C4-2B (cell line): ENCODE results near the gene NMUR1.

Experiments
- H3K27ac ChIP-seq: fragments of 450-650 bp; 2 replicates; pipeline ENCODE4 v1.5.1; 2017
- CTCF ChIP-seq: fragments of 450-650 bp; conservative IDR thresholded peaks from 2 replicates; pipeline ENCODE4 v1.5.1; 2017; ENCODE audit warnings: mild to moderate bottlenecking
- ZFX ChIP-seq: fragments of 450-650 bp; IDR thresholded peaks from 2 replicates; pipeline ENCODE4 v1.6.1; 2017

NMUR1 gene

DNA sequence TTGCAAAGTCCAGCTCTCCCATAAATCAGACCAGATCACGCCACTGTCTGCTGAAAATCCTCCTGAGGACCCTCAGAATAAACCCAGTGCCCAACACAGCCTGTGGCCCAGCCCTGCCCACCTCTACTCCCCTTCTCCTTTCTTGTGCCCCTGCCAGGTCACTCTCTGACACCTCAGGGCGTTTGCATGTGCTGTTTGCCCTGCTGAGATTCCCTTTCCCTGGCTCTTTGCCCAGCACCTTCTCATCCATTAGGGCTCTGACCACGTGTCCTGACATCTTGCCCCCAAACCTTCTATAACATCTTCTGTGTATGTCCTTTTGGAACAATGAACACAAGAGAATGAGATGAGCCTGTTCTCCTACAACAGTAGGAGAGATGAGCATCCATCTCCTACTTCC lies 18.5 kb upstream of the NMUR1 start:
- no peak for TF ChIP-seq CTCF
- no peak for TF ChIP-seq ZFX
- H3K27ac ChIP-seq = no peak overlapping the region

GRCh38 chr2:231547315-231548110 lies 17.3 kb upstream of the NMUR1 start:
- TF ChIP-seq ZFX (no peak), CTCF (no peak)

GRCh38 chr2:231546014-231546715 lies 15.9 kb upstream of the NMUR1 start:
- no peak for TF ChIP-seq ZFX
- no peak for TF ChIP-seq CTCF
- H3K27ac ChIP-seq = no peak overlapping the region

More at GRCh38 chr2:231547315-231548110, 17.3 kb upstream of the NMUR1 start:
- no peak overlapping the region for H3K27ac ChIP-seq

- TF ChIP-seq CTCF (no peak), ZFX (no peak)
- H3K27ac ChIP-seq = no peak overlapping the region
Observed at GRCh38 chr2:231545105-231545902, 15.1 kb upstream of the NMUR1 start.

DNA sequence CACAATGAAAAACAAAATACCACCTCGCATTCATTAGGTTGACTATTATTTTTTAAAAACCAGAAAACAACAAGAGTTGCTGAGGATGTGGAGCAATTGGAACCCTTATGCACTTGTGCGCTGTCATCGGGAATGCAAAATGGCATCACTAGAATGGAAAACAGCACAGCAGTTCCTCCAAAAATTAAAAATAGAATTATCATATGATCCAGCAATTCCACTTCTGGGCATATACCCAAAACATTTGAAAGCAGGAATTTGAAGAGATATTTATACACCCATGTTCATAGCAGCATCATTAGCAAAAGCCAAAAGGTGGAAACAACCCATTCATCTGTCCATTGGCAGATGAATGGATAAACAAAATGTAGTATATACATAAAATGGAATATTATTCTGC lies 11.9 kb upstream of the NMUR1 start:
- TF ChIP-seq CTCF = no peak
- TF ChIP-seq ZFX = no peak
- no peak overlapping the region for H3K27ac ChIP-seq

DNA sequence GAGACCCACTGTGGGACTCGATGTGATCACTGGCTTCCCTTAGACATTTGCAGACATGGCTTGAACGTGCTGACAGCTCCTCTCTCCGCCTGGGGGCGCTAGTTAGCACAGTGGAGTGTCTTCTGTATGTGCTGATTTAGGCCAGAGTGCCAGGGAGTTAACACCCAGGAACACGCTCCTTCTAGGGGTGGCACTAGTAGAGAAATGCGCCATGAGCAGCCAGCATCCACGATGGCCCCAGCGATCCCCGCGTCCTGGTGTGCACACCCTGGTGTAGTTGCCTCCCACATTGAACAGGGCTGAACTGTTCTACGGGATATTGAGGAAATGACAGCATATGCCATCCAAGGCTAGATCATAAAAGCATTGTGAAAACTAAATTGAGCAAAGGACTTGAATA lies 11.4 kb upstream of the NMUR1 start:
- TF ChIP-seq ZFX (no peak), CTCF (no peak)

More for the DNA sequence above, 11.4 kb upstream of the NMUR1 start:
- no peak overlapping the region for H3K27ac ChIP-seq
